Fibroblast of skin of left biceps (primary cell): ENCODE data around the gene UQCC2.

ENCODE experiments used
- DNase-seq, 2 experiments: peaks; one replicate each; pipeline ENCODE4 v3.0.0-alpha.2; 2013; ENCODE audit warnings: low read depth in 2 of 2

Gene UQCC2

GRCh38 chr6:33654831-33655554 lies 56.5 kb downstream of the UQCC2 start:
- peak in 1 of 2 experiments; percentile 9 for DNase-seq

- no peak for DNase-seq
Measured at GRCh38 chr6:33652002-33652401, 59.5 kb downstream of the UQCC2 start.

- no peak for DNase-seq
Measured at GRCh38 chr6:33651403-33651802, 60.1 kb downstream of the UQCC2 start.
